MM.1S (cell line): ENCODE results near the gene AGTRAP.

Source experiments
- CTCF ChIP-seq: fragments of 300-600 bp; sonication (generic); IDR thresholded peaks from 2 replicates; pipeline ENCODE4 v1.5.1; 2016; ENCODE audit warnings: antibody characterized with exemption, low read length, mixed read lengths
- EZH2 ChIP-seq: fragments of 300-600 bp; sonication (generic); optimal IDR thresholded peaks from 2 replicates; pipeline ENCODE3; 2017; ENCODE audit warnings: low read depth, mild to moderate bottlenecking, antibody characterized with exemption, low read length, mixed read lengths
- EZH2phosphoT487 ChIP-seq: fragments of 300-600 bp; sonication (generic); IDR thresholded peaks from 2 replicates; pipeline ENCODE4 v1.6.1; 2018; ENCODE audit warnings: antibody characterized with exemption, low read length

- TF ChIP-seq CTCF: no peak
- TF ChIP-seq EZH2: no peak
- TF ChIP-seq EZH2phosphoT487: no peak
Measured at GRCh38 chr1:11704194-11704529, 31.8 kb upstream of the AGTRAP start.
